IPS-NIHi7 (cell line): Measurements from ENCODE around the gene SPOCK1.
A peak's percentile ranks its signal among the peaks of the same experiment; 100 is the strongest.
"Not testable (repeated sequence)": the region's sequence is repeated elsewhere in the genome, so short reads cannot be mapped to it uniquely, and the experiment has no call there.

Experiments used
- DNase-seq: peaks from one replicate; pipeline ENCODE4 v3.0.0; 2012; ENCODE audit warnings: mixed read lengths; ENCODE audit errors: extremely low spot score

The SPOCK1 gene

GRCh38 chr5:137019229-137019628 lies 479.9 kb downstream of the SPOCK1 start:
- no peak for DNase-seq

- peak; percentile 54 for DNase-seq
Measured at GRCh38 chr5:137016783-137017324, 482.3 kb downstream of the SPOCK1 start.

GRCh38 chr5:137015540-137016116 lies 483.5 kb downstream of the SPOCK1 start:
- DNase-seq, result no peak

GRCh38 chr5:137014731-137015130 lies 484.4 kb downstream of the SPOCK1 start:
- DNase-seq, result no peak

- no peak for DNase-seq
Measured at GRCh38 chr5:137010226-137010625, 488.9 kb downstream of the SPOCK1 start.

GRCh38 chr5:137004279-137004678 lies 494.8 kb downstream of the SPOCK1 start:
- DNase-seq, result no peak

- no peak for DNase-seq
Measured at GRCh38 chr5:137001026-137001569, 498.0 kb downstream of the SPOCK1 start.

- no peak for DNase-seq
Measured at GRCh38 chr5:136999787-137000186, 499.3 kb downstream of the SPOCK1 start.

- DNase-seq, result no peak
Measured at GRCh38 chr5:136998854-136999357, 500.2 kb downstream of the SPOCK1 start.

GRCh38 chr5:136994154-136994553 lies 505.0 kb downstream of the SPOCK1 start:
- DNase-seq, result no peak

GRCh38 chr5:136992796-136993489 lies 506.2 kb downstream of the SPOCK1 start:
- DNase-seq, result no peak

GRCh38 chr5:136985785-136986475 lies 513.2 kb downstream of the SPOCK1 start:
- no peak for DNase-seq

- DNase-seq, result no peak
Measured at GRCh38 chr5:136984772-136985446, 514.2 kb downstream of the SPOCK1 start.

- DNase-seq, result no peak
Measured at GRCh38 chr5:136981936-136982335, 517.2 kb downstream of the SPOCK1 start.

- DNase-seq, result no peak
Measured at GRCh38 chr5:136979131-136979530, 520.0 kb downstream of the SPOCK1 start.

- no peak for DNase-seq
Measured at GRCh38 chr5:136963504-136963903, 535.6 kb downstream of the SPOCK1 start.

GRCh38 chr5:136957428-136957827 lies 541.7 kb downstream of the SPOCK1 start:
- no peak for DNase-seq

GRCh38 chr5:136954142-136954541 lies 545.0 kb downstream of the SPOCK1 start:
- not testable (repeated sequence) for DNase-seq

GRCh38 chr5:136953346-136954069 lies 545.6 kb downstream of the SPOCK1 start:
- peak; percentile 32 for DNase-seq

GRCh38 chr5:136927571-136927970 lies 571.6 kb downstream of the SPOCK1 start:
- no peak for DNase-seq

GRCh38 chr5:136926073-136926472 lies 573.1 kb downstream of the SPOCK1 start:
- no peak for DNase-seq
